ENCODE measurements around the gene LANCL1. TPM values are rescaled to one million over a fixed set of nuclear protein-coding genes. Genes with fewer than 3 reads are reported as not detected.
A peak's percentile ranks its signal among the peaks of the same experiment; 100 is the strongest.

Gene LANCL1
- total RNA-seq = 32.4 TPM

GRCh38 chr2:210476194-210477128, at the start of gene LANCL1:
TSS of gene LANCL1 (minus strand) at chr2:210476759. CDS start at chr2:210476396, 363 bp downstream.
- peak; percentile 99 for ATAC-seq

DNA sequence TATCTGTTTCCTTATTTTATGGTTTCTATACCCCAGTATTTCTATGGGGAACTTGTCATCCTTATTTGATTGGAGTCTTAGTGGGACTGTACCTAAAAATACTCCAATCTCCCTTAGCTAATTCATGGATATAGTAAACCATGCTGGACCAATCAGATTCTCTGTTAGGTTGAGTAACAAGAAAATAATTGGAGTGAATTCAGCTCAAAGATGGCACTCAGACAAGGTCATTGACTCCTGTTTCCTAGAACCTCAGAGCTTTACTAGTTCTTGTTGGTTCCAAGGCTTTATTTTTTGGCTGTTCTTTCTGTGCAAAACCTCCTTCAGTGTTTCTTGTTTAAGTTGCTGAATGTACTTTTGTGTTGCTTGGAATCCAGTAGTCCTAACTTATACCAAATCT, 48.0 kb upstream of the LANCL1 start:
- ATAC-seq = no peak

GRCh38 chr2:210523650-210524289, 47.2 kb upstream of the LANCL1 start:
- ATAC-seq = no peak

DNA sequence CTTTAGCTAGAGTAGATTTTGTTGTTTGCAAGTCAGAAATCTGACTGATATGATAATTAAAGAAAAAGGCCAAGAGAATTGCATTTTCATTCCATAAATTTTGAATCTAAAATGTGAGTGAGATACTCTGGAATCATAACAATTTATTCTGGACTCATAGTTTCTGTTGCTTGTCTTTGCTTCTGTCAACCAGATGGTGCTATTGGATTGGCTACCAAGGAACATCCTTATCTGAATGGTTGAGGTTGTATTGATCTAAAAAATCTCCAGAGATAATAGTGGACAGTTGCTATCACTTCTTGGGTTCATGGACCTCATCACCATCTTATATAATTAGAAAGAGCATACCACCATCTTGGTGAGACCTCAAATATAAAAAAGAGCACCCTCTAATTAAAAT, 45.8 kb upstream of the LANCL1 start:
- ATAC-seq = no peak

- ATAC-seq = no peak
These were observed 43.0 kb upstream of the LANCL1 start for GRCh38 chr2:210519594-210519993.

DNA sequence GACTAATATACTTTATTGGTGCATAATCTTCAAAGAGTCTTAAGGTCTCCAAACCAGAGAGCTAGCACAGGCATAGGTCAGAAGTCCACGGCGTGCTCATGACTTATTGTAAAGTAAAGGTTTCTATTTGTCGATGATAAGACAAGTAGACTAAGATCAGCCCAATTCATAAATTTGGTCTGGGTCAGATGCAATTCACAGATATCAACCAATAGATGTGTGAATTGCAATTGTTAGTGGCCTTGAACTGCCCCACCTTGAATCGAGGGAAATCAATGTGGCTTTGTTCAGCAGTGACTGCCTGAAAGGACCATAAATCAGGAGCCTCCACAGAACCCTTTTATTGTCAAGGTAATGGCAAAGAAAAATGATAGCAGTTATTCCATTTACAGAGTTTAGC, 40.7 kb upstream of the LANCL1 start:
- no peak for ATAC-seq

DNA sequence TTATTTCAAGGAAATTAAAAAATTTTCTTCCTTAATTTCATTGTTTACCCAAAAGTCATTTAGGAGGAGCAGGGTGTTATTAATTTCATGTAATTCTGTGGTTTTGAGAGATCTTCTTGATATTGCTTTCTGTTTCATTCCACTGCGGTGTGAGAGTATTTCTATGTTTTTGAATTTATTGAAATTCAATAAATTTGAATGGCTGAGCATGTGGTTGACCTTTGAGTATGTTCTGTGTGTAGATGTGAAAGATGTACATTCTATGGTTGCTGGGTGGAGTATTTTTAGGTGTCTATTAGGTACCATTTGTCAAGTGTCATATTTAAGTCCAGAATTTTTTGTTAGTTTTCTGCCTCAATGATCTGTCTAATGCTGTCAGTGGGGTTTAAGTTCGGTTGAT, 39.4 kb upstream of the LANCL1 start:
- ATAC-seq = no peak

- no peak for ATAC-seq
These were observed 27.2 kb upstream of the LANCL1 start for GRCh38 chr2:210503725-210504191.

DNA sequence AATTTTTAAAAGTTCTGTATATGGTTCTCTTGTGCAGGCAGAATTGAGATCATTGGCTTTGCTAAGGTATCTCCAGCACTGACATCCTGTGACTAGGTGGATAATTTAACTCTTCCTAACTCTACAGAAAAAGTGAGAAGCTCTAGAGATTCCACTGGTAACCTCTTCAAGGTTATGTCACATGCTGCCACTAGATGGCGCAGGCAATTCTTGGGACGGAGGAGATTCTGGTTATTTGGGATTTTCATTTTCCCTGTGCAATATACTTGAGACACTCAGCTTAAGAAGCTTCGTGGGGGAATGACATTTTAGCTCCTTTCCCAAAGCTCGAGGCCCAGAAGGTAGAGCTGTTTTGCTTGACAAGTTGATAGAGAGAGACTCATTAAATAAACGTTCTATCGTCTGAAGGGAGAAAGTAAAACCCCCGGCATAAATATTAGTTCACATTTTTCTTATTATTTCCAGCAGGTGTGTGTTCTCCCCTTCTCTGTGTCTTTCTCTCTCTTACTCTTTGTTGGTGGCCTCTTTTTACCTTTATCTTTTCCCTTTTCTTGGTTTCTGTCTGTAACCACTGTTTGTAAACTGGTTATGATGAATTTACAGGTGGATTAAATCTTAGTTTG, 26.6 kb upstream of the LANCL1 start:
- peak; percentile 44 for ATAC-seq

- ATAC-seq = no peak
These were observed 20.0 kb upstream of the LANCL1 start for GRCh38 chr2:210496512-210496911.

- ATAC-seq = no peak
These were observed 17.0 kb upstream of the LANCL1 start for GRCh38 chr2:210493528-210493927.

GRCh38 chr2:210481601-210482175, 5.1 kb upstream of the LANCL1 start:
- ATAC-seq = no peak

GRCh38 chr2:210480764-210481163, 4.2 kb upstream of the LANCL1 start:
- ATAC-seq = no peak

DNA sequence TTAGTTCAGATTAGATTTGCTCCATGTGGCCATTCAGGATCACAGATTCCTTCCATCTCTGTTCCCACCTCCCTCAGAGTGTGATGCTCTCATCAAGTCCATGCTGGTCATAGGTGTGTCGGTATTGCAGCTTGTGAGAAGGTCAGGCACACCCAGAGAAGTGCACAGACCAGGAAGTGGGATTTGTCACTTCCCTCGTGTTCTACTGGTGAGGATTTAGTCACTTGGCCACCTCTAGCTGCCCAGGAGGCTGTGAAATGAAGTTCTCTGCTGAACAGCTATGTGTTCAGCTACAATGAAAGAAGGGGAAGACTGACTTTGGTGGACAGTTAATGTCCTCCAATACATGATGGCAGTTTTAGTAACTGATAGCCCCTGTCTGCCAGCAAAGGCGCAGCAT, 3.5 kb upstream of the LANCL1 start:
- peak; percentile 79 for ATAC-seq

GRCh38 chr2:210478661-210479060, 2.1 kb upstream of the LANCL1 start:
- no peak for ATAC-seq

- ATAC-seq = no peak
These were observed 937 bp upstream of the LANCL1 start for GRCh38 chr2:210477496-210477895.

DNA sequence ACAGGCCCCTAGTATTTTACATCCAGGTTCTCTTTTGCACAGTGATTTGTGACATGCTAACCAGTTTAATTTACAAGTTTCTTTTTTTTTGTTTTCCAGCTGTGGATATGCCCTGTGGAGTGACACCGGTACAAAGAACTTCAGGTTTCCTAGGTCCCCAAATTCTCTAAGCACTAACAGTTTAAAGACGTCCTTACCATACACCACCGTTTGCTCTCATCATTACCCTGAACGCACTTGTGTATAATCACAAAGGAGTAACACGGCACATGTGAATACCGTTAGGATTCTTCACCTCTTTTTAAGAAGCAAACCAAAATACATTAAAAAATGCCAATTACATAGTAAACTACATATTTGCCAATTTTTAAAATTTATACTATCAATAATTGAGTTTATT, 853 bp downstream of the LANCL1 start:
- ATAC-seq = no peak

DNA sequence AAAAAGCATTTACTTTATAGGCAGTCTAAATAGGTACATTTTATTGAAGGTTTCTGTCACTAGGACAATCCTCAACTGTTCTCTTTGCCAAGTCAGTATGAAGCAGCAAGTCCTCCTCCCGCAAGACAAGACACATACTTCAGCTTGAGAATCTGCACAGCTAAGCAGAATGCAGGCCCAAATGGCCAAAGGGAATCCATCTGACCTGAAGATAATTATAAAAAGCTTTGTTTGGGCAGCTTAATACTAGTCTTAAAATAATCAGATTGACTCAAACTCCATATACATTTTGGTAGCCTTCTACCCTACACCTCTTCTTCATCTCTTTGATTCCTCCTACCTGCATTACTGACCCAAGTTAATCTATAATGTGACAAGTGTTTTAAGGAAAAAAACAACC, 1.8 kb downstream of the LANCL1 start:
- no peak for ATAC-seq

GRCh38 chr2:210461401-210461800, 15.2 kb downstream of the LANCL1 start:
- no peak for ATAC-seq

GRCh38 chr2:210460322-210461227, 16.0 kb downstream of the LANCL1 start:
- no peak for ATAC-seq

- ATAC-seq = no peak
These were observed 16.7 kb downstream of the LANCL1 start for GRCh38 chr2:210459880-210460279.

DNA sequence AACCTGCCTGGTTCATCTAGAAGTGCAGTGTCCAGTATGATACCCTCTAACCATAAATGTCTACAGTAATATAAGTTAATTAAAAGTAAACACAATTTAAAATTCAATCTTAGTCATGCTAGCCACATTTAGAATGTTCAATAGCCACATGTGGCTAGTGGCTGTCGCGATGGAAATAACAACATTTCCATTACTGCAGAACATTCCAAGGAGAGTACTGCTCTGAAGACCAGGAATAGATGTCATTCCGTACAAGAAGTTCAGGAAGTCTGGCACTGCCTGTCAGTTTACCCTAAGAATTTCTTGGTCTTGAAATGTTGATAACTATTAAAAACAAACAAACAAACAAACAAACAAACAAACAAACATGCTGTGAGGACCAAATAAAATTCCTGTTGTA, 17.2 kb downstream of the LANCL1 start:
- ATAC-seq = no peak
